ENCODE data around the gene GCN1.

GCN1 gene

GRCh38 chr12:120194534-120195395, at the start of gene GCN1:
TSS of gene GCN1 (minus strand) at chr12:120194715. CDS start at chr12:120194697, 18 bp downstream.
- TF ChIP-seq CTCF (IDR thresholded peaks at IDR 0.05; ENCODE audit: low read depth, low read length) = no peak
- DNase-seq (ENCODE audit: extremely low read depth, low read depth) = peak; percentile 37

GRCh38 chr12:120242971-120243699, 48.6 kb upstream of the GCN1 start:
- TF ChIP-seq CTCF (IDR thresholded peaks at IDR 0.05; ENCODE audit: low read depth, low read length) = no peak
- no peak for DNase-seq (ENCODE audit: extremely low read depth, low read depth)

- no peak for DNase-seq (ENCODE audit: extremely low read depth, low read depth)
- TF ChIP-seq CTCF (IDR thresholded peaks at IDR 0.05; ENCODE audit: low read depth, low read length) = no peak
Measured at GRCh38 chr12:120242275-120242799, 47.8 kb upstream of the GCN1 start.

GRCh38 chr12:120241561-120242274, 47.2 kb upstream of the GCN1 start:
- TF ChIP-seq CTCF (IDR thresholded peaks at IDR 0.05; ENCODE audit: low read depth, low read length) = no peak
- no peak for DNase-seq (ENCODE audit: extremely low read depth, low read depth)

- no peak for TF ChIP-seq CTCF (IDR thresholded peaks at IDR 0.05; ENCODE audit: low read depth, low read length)
- DNase-seq (ENCODE audit: extremely low read depth, low read depth) = no peak
Measured at GRCh38 chr12:120240495-120240833, 45.9 kb upstream of the GCN1 start.

GRCh38 chr12:120239776-120240494, 45.4 kb upstream of the GCN1 start:
- DNase-seq (ENCODE audit: extremely low read depth, low read depth) = no peak
- no peak for TF ChIP-seq CTCF (IDR thresholded peaks at IDR 0.05; ENCODE audit: low read depth, low read length)
